Peyer's patch (tissue), 4 donors: ENCODE results near the gene YJEFN3. TPM values are rescaled to one million over a fixed set of nuclear protein-coding genes. Genes with fewer than 3 reads are reported as not detected.

Experiments used
- DNase-seq, 3 donors: peaks; one replicate each; pipeline ENCODE4 v3.0.0-alpha.2; 2017 to 2019
- H3K27ac ChIP-seq, 4 donors: fragments of 200-600 bp; sonication (generic); one replicate each; pipeline ENCODE4 v1.5.1; 2016 to 2019
- H3K27me3 ChIP-seq, 2 donors: fragments of 200-600 bp; sonication (generic); one replicate each; pipeline ENCODE4 v1.5.1; 2019
- H3K36me3 ChIP-seq, 3 donors: fragments of 200-600 bp; sonication (generic); one replicate each; pipeline ENCODE4 v1.5.1; 2016 to 2019
- H3K4me1 ChIP-seq, 4 donors: fragments of 200-600 bp; sonication (generic); one replicate each; pipeline ENCODE4 v1.5.1; 2016 to 2019
- H3K4me3 ChIP-seq, 4 donors: fragments of 200-600 bp; sonication (generic); 1 replicate in 3 of 4; 2 replicates in 1 of 4; pipeline ENCODE4 v1.5.1; 2016 to 2019; ENCODE audit warnings: mild to moderate bottlenecking in 1 of 4
- H3K9me3 ChIP-seq, 4 donors: fragments of 200-600 bp; sonication (generic); one replicate each; pipeline ENCODE4 v1.5.1; 2016 to 2019; ENCODE audit warnings: mild to moderate bottlenecking in 1 of 4
- CTCF ChIP-seq, 6 experiments: fragments of 450-650 bp in 4 of 6; fragments of 200-600 bp in 2 of 6; sonication (generic) in 1 of 6; IDR thresholded peaks; one replicate each; pipeline ENCODE4 v1.5.1; 2017 to 2019; ENCODE audit warnings: antibody characterized with exemption in 6 of 6, mild to moderate bottlenecking in 3 of 6, moderate library complexity in 1 of 6
- POLR2A ChIP-seq, 2 donors: fragments of 450-650 bp; IDR thresholded peaks; one replicate each; pipeline ENCODE4 v1.5.1; 2017; ENCODE audit warnings: antibody characterized with exemption in 2 of 2, mild to moderate bottlenecking in 2 of 2, moderate library complexity in 2 of 2
- total RNA-seq, 4 donors: library from RNA; depleted of rRNA; stranded (reverse); fragments of >200 nt; gene quantifications; one replicate each; pipeline ENCODE4 v1.1.0, GENCODE V29; 2016

YJEFN3 gene
- total RNA-seq, 4 donors from 2014 or later, result 4.4 to 9.9 (median 5.6) TPM

- Histone ChIP-seq H3K4me1 (no peaks in the 10 kb centered on the region), H3K27me3 (no peaks in the 10 kb centered on the region), H3K36me3 (peaks cover 0 to 89% (median 0%) of the 10 kb centered on the region in 3 donors), H3K9me3 (no peaks in the 10 kb centered on the region), H3K4me3 (no peak overlapping the region), H3K27ac (no peak overlapping the region)
- no peak for DNase-seq
- TF ChIP-seq CTCF (IDR thresholded peaks at IDR 0.05) (no peak), POLR2A (IDR thresholded peaks at IDR 0.05) (no peak)
These were observed 32.8 kb upstream of the YJEFN3 start for GRCh38 chr19:19495614-19496603.

DNA sequence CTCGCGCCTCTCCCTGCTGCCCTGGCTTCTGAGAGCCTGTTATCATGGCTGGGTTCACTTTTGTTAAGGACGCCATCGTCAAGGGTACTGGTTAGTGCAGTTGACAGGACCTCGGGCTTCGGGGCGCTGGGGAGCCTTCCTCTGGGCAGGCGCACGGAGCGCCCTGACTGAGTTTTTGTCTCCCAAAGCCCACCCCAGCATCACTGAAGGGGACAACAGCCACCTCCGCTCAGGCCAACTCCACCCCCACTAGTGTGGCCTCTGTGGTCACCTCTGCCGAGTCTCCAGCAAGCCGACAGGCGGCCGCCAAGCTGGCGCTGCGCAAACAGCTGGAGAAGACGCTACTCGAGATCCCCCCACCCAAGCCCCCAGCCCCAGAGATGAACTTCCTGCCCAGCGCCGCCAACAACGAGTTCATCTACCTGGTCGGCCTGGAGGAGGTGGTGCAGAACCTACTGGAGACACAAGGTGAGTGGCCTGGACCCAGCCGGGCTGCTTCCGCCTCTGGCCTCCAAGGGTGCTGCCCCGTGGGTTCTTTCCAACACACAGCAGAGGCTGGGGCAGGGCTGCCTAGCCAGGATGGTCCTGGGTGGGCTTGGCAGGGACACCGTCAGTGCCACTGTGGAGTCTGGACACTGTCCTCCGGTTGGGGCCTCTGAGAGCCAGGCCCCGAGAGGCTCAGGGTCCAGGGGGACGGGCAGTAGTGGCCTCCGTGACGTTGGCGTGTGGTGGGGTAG is 30.3 kb upstream of the YJEFN3 start:
- Histone ChIP-seq H3K36me3 (peaks cover 0 to 93% (median 0%) of the 10 kb centered on the region in 3 donors), H3K4me1 (no peaks in the 10 kb centered on the region), H3K9me3 (no peaks in the 10 kb centered on the region), H3K4me3 (no peak overlapping the region), H3K27me3 (no peaks in the 10 kb centered on the region), H3K27ac (no peak overlapping the region)
- TF ChIP-seq CTCF (IDR thresholded peaks at IDR 0.05) (no peak), POLR2A (IDR thresholded peaks at IDR 0.05) (no peak)
- DNase-seq, result no peak

DNA sequence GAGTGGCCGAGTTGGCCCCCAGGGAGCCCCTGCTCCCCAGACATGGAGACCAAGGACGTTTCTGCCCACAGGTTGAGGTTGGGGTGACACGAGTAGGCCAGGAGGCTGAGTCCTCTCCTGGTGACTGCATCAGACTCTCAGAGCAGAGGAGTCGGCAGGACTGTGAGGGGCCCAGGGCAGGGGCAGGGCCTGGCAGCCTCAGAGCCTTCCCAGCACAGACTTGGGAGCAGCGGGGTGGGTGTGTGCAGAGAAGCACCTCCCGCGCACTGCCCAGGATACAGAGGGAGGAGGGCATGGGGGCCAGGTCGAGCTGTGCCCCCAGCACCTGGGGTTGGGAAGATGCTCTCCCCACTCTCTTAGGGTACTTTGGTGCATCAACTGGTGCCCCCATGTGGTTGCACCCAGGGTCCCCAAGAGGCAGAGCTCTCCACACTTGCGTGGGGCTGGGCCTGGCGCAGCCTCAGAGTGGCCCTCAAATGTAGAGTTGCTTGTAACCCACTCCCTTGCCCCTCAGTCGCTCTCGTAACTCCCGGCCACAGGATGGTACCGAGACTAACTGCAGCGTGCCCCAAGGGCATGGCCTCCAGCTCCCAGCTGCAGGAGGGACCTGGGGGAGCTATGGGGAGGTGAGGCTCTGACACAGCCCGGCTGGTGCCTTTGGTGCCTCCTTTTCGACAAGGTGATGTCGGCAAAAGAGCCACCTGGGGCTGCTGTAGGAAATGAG is 29.3 kb upstream of the YJEFN3 start:
- no peak overlapping the region for H3K27ac ChIP-seq
- TF ChIP-seq POLR2A (IDR thresholded peaks at IDR 0.05) (no peak), CTCF (IDR thresholded peaks at IDR 0.05) (no peak)
- H3K4me3 ChIP-seq, result no peak overlapping the region
- H3K4me1 ChIP-seq, result no peaks in the 10 kb centered on the region
- H3K27me3 ChIP-seq, result no peaks in the 10 kb centered on the region
- H3K9me3 ChIP-seq, result no peaks in the 10 kb centered on the region
- no peak for DNase-seq
- H3K36me3 ChIP-seq, result peaks cover 0 to 91% (median 0%) of the 10 kb centered on the region in 3 donors

DNA sequence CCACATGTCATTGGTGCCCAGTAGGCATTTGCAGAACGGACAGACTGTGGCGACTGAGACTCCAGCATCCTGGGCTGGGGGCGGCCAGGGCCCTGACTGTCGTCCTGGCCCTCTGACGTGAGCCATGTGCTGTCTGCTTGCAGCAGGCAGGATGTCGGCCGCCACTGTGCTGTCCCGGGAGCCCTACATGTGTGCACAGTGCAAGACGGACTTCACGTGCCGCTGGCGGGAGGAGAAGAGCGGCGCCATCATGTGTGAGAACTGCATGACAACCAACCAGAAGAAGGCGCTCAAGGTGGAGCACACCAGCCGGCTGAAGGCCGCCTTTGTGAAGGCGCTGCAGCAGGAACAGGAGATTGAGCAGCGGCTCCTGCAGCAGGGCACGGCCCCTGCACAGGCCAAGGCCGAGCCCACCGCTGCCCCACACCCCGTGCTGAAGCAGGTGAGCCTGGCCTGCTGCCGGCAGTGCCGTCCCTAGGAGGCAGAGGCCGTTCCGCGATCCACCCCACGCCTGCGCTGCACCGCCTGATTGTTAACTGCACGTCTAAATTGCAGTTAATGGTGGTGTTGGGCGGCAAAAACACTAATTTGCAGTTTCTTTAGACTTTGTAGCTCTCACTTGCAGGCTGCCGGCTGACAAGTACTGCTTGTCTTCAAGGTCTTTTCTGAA is 27.6 kb upstream of the YJEFN3 start:
- DNase-seq, result no peak
- Histone ChIP-seq H3K9me3 (no peaks in the 10 kb centered on the region), H3K27ac (no peak overlapping the region), H3K4me3 (no peak overlapping the region), H3K36me3 (peaks cover 0 to 98% (median 0%) of the 10 kb centered on the region in 3 donors), H3K27me3 (no peaks in the 10 kb centered on the region), H3K4me1 (no peaks in the 10 kb centered on the region)
- TF ChIP-seq CTCF (IDR thresholded peaks at IDR 0.05), result no peak
- TF ChIP-seq POLR2A (IDR thresholded peaks at IDR 0.05), result no peak

GRCh38 chr19:19501798-19502197 is 26.9 kb upstream of the YJEFN3 start:
- Histone ChIP-seq H3K27ac (no peak overlapping the region), H3K9me3 (no peaks in the 10 kb centered on the region), H3K36me3 (peaks cover 0 to 98% (median 0%) of the 10 kb centered on the region in 3 donors), H3K27me3 (no peaks in the 10 kb centered on the region), H3K4me3 (no peak overlapping the region), H3K4me1 (no peaks in the 10 kb centered on the region)
- no peak for DNase-seq
- no peak for TF ChIP-seq CTCF (IDR thresholded peaks at IDR 0.05)
